SK-N-SH (cell line): ENCODE measurements around the gene ACAD10. TPM values are rescaled to one million over a fixed set of nuclear protein-coding genes. Genes with fewer than 3 reads are reported as not detected.

Source experiments
- CTCF ChIA-PET: fragments of 300-600, 350-600 bp; formaldehyde crosslinking; extraction: SDS; loops from one replicate; lab custom pipeline; 2021; lab: Yijun Ruan, JAX
- POLR2A ChIA-PET: fragments of 350-600 bp; sonication (Branson Sonifier 250); formaldehyde crosslinking; extraction: SDS; loops from one replicate; lab custom pipeline; 2020; ENCODE audit warnings: antibody characterized with exemption, inconsistent platforms; lab: Yijun Ruan, JAX
- DNase-seq: peaks from one replicate; pipeline ENCODE4 v3.0.0; 2012
- H2AFZ ChIP-seq: fragments of 200-600 bp; sonication (generic); 2 replicates; pipeline ENCODE4 v1.8.1; 2016; ENCODE audit warnings: antibody characterized with exemption, mild to moderate bottlenecking, low read depth
- H3F3A ChIP-seq: fragments of 200-600 bp; sonication (generic); replicated peaks from 2 replicates; pipeline ENCODE3; 2016; ENCODE audit warnings: antibody characterized with exemption, mild to moderate bottlenecking; ENCODE audit not compliant: insufficient read depth
- H3K27ac ChIP-seq, 2 experiments: fragments of 200-500 bp in 1 of 2; fragments of 200-600 bp in 1 of 2; sonication (Bioruptor generic) in 1 of 2; sonication (generic), shearing (Covaris generic) in 1 of 2; 2 replicates each; pipeline versions ENCODE4 v1.5.1 to v1.6.1; 2014 to 2016; ENCODE audit warnings: low read depth in 2 of 2, inconsistent platforms in 1 of 2, low read length in 1 of 2, mild to moderate bottlenecking in 1 of 2, mixed read lengths in 1 of 2
- H3K27me3 ChIP-seq: fragments of 200-600 bp; sonication (generic), shearing (Covaris generic); 2 replicates; pipeline ENCODE4 v1.6.1; 2016; ENCODE audit warnings: mixed run types; ENCODE audit not compliant: insufficient read depth
- H3K36me3 ChIP-seq, 2 experiments: fragments of 200-500 bp in 1 of 2; fragments of 200-600 bp in 1 of 2; sonication (Bioruptor generic) in 1 of 2; sonication (generic) in 1 of 2; replicated peaks in 1 of 2; 2 replicates each; pipeline versions ENCODE3 to v1.5.1; 2014 to 2016; ENCODE audit warnings: low read length in 1 of 2, mild to moderate bottlenecking in 1 of 2; ENCODE audit not compliant: insufficient read depth in 2 of 2, control insufficient read depth in 1 of 2
- H3K4me1 ChIP-seq, 2 experiments: fragments of 200-500 bp in 1 of 2; fragments of 200-600 bp in 1 of 2; sonication (Bioruptor generic) in 1 of 2; sonication (generic), shearing (Covaris generic) in 1 of 2; 2 replicates each; pipeline versions ENCODE4 v1.5.1 to v1.6.1; 2014 to 2016; ENCODE audit warnings: low read depth in 1 of 2, low read length in 1 of 2, mixed run types in 1 of 2; ENCODE audit not compliant: insufficient read depth in 2 of 2, control insufficient read depth in 1 of 2
- H3K4me2 ChIP-seq: fragments of 200-600 bp; sonication (generic), shearing (Covaris generic); 2 replicates; pipeline ENCODE4 v1.6.1; 2017; ENCODE audit warnings: mixed run types
- H3K4me3 ChIP-seq, 2 experiments: fragments of 200-500 bp in 1 of 2; fragments of 200-600 bp in 1 of 2; sonication (Bioruptor generic) in 1 of 2; sonication (generic), shearing (Covaris generic) in 1 of 2; 2 replicates each; pipeline versions ENCODE4 v1.5.1 to v1.8.1; 2014 to 2016; ENCODE audit warnings: low read depth in 2 of 2, inconsistent platforms in 1 of 2, low read length in 1 of 2, mild to moderate bottlenecking in 1 of 2, mixed read lengths in 1 of 2, moderate library complexity in 1 of 2
- H3K79me2 ChIP-seq: fragments of 200-600 bp; sonication (generic); 2 replicates; pipeline ENCODE4 v1.8.1; 2017; ENCODE audit warnings: mild to moderate bottlenecking; ENCODE audit not compliant: insufficient read depth
- H3K9ac ChIP-seq: fragments of 200-600 bp; sonication (generic); 2 replicates; pipeline ENCODE4 v1.6.1; 2017; ENCODE audit warnings: mixed run types
- H3K9me2 ChIP-seq: fragments of 200-600 bp; sonication (generic); 2 replicates; pipeline ENCODE4 v1.6.1; 2017; ENCODE audit warnings: mixed run types
- H3K9me3 ChIP-seq: fragments of 200-600 bp; sonication (generic); 2 replicates; pipeline ENCODE4 v1.6.1; 2017; ENCODE audit warnings: mixed run types, mild to moderate bottlenecking, moderate library complexity
- H4K20me1 ChIP-seq: fragments of 200-600 bp; sonication (generic); 2 replicates; pipeline ENCODE4 v1.6.1; 2017; ENCODE audit warnings: mild to moderate bottlenecking, mixed run types; ENCODE audit not compliant: insufficient read depth
- ELF1 ChIP-seq: IDR thresholded peaks from 2 replicates; pipeline ENCODE4 v1.4.0; 2012
- MEF2A ChIP-seq: IDR thresholded peaks from 2 replicates; pipeline ENCODE4 v1.4.0; 2012; ENCODE audit warnings: low read depth, borderline replicate concordance
- PBX3 ChIP-seq: IDR thresholded peaks from 2 replicates; pipeline ENCODE4; 2012
- RAD21 ChIP-seq: IDR thresholded peaks from 2 replicates; pipeline ENCODE4 v1.6.1; 2012; ENCODE audit warnings: mild to moderate bottlenecking, low read length
- RCOR1 ChIP-seq: fragments of 150-350 bp; IDR thresholded peaks from 2 replicates; pipeline ENCODE4 v1.6.1; 2017; ENCODE audit warnings: antibody characterized with exemption, low read length
- SIN3A ChIP-seq: IDR thresholded peaks from 2 replicates; pipeline ENCODE4 v1.6.1; 2012; ENCODE audit warnings: low read depth, mild to moderate bottlenecking, low read length, moderate library complexity, borderline replicate concordance
- TCF12 ChIP-seq: IDR thresholded peaks from 2 replicates; pipeline ENCODE4 v1.4.0; 2012
- YY1 ChIP-seq: IDR thresholded peaks from 2 replicates; pipeline ENCODE4 v1.4.0; 2012; ENCODE audit warnings: low read depth, mild to moderate bottlenecking
- ZBTB33 ChIP-seq: IDR thresholded peaks from 2 replicates; pipeline ENCODE4 v1.4.0; 2012; ENCODE audit warnings: low read depth, borderline replicate concordance
- WGBS: methylation state at CpG from one replicate; pipeline ENCODE4 v1.1.6; 2017; ENCODE audit warnings: low lambda C conversion rate; 5-methylcytosine and 5-hydroxymethylcytosine counted together
- polyA plus RNA-seq, 3 experiments: library from polyadenylated mRNA; depleted of rRNA; stranded (reverse); fragments of >200 nt; gene quantifications; 2 replicates each; pipeline ENCODE4 v1.2.3, GENCODE V29; 2012
- TF ChIP-seq, protein P1 (sequence below): fragments of 200-600 bp; sonication (generic); IDR thresholded peaks from 2 replicates; pipeline ENCODE4 v1.6.1; 2017; ENCODE audit warnings: antibody characterized with exemption, mild to moderate bottlenecking, moderate library complexity
- TF ChIP-seq, protein P2 (sequence below): IDR thresholded peaks from 2 replicates; pipeline ENCODE4 v1.4.0; 2012; ENCODE audit warnings: low read depth
- TF ChIP-seq, protein P3 (sequence below): fragments of 150-350 bp; IDR thresholded peaks from 2 replicates; pipeline ENCODE4 v1.6.1; 2017; ENCODE audit warnings: antibody characterized with exemption, low read length, low read depth, borderline replicate concordance

The ACAD10 gene
- polyA plus RNA-seq, 1 of the 3 experiments (the other 2 are of a cell fraction): 24.6 TPM

GRCh38 chr12:111687255-111687654 is 1.4 kb downstream of the ACAD10 start:
- Histone ChIP-seq H3K27me3 (no peaks in the 10 kb centered on the region), H3K36me3 (peaks cover 5 to 6% of the 10 kb centered on the region in 2 experiments), H3F3A (no peaks in the 10 kb centered on the region), H3K79me2 (peaks cover 67% of the 10 kb centered on the region), H3K4me1 (peaks cover 6 to 16% of the 10 kb centered on the region in 2 experiments; a peak in 2 of 4 replicates), H3K27ac (no peak overlapping the region), H3K9me2 (no peaks in the 10 kb centered on the region), H3K4me2 (peak overlapping the region; percentile 84; the same call in 1 of the 2 replicates), H3K9ac (no peak overlapping the region), H3K4me3 (peak overlapping the region in 1 of 2 experiments; percentile 100; a peak in 2 of 4 replicates), H4K20me1 (0 out of 2 replicates have a peak, but pooled peaks cover 3% of the 10 kb centered on the region), H3K9me3 (no peaks in the 10 kb centered on the region), H2AFZ (no peak overlapping the region)
- ChIA-PET CTCF (interaction anchor here (0.5 to 0.8 kb wide), 2 partner anchors 14 to 119 kb away, joined by 3 to 4 read pairs; no protein-coding TSS in a partner anchor), POLR2A (no interaction called here)
- TF ChIP-seq, protein P1, sequence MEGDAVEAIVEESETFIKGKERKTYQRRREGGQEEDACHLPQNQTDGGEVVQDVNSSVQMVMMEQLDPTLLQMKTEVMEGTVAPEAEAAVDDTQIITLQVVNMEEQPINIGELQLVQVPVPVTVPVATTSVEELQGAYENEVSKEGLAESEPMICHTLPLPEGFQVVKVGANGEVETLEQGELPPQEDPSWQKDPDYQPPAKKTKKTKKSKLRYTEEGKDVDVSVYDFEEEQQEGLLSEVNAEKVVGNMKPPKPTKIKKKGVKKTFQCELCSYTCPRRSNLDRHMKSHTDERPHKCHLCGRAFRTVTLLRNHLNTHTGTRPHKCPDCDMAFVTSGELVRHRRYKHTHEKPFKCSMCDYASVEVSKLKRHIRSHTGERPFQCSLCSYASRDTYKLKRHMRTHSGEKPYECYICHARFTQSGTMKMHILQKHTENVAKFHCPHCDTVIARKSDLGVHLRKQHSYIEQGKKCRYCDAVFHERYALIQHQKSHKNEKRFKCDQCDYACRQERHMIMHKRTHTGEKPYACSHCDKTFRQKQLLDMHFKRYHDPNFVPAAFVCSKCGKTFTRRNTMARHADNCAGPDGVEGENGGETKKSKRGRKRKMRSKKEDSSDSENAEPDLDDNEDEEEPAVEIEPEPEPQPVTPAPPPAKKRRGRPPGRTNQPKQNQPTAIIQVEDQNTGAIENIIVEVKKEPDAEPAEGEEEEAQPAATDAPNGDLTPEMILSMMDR: peak; percentile 22; the same call in 1 of the 2 replicates
- TF ChIP-seq YY1 (no peak), RAD21 (peak; percentile 21; the same call in 1 of the 2 replicates)
- DNase-seq: peak; percentile 27
- WGBS: 53% methylated on average over 2 of the region's 2 CpGs

GRCh38 chr12:111687952-111688351 is 2.1 kb downstream of the ACAD10 start:
- TF ChIP-seq, protein P2, sequence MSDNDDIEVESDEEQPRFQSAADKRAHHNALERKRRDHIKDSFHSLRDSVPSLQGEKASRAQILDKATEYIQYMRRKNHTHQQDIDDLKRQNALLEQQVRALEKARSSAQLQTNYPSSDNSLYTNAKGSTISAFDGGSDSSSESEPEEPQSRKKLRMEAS: no peak
- TF ChIP-seq PBX3 (no peak), ZBTB33 (no peak), TCF12 (no peak), ELF1 (no peak), YY1 (no peak), MEF2A (no peak), SIN3A (no peak), RCOR1 (no peak)
- TF ChIP-seq, protein P3, sequence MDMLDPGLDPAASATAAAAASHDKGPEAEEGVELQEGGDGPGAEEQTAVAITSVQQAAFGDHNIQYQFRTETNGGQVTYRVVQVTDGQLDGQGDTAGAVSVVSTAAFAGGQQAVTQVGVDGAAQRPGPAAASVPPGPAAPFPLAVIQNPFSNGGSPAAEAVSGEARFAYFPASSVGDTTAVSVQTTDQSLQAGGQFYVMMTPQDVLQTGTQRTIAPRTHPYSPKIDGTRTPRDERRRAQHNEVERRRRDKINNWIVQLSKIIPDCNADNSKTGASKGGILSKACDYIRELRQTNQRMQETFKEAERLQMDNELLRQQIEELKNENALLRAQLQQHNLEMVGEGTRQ: no peak
- ChIA-PET CTCF (interaction anchor here (0.5 to 0.8 kb wide), 2 partner anchors 14 to 118 kb away, joined by 3 to 4 read pairs; no protein-coding TSS in a partner anchor), POLR2A (no interaction called here)
- no peak for DNase-seq
- H3K79me2 ChIP-seq: peaks cover 61% of the 10 kb centered on the region
- no peaks in the 10 kb centered on the region for H3K9me3 ChIP-seq
- peaks cover 6 to 16% of the 10 kb centered on the region in 2 experiments; a peak in 2 of 4 replicates for H3K4me1 ChIP-seq
- no peak overlapping the region for H2AFZ ChIP-seq
- no peak overlapping the region for H3K27ac ChIP-seq
- no peak overlapping the region for H3K9ac ChIP-seq
- H3K4me2 ChIP-seq: no peak overlapping the region
- WGBS: 96% methylated on average over 10 of the region's 10 CpGs
- no peaks in the 10 kb centered on the region for H3K27me3 ChIP-seq
- H3F3A ChIP-seq: no peaks in the 10 kb centered on the region
- no peaks in the 10 kb centered on the region for H3K9me2 ChIP-seq
- H3K4me3 ChIP-seq: no peak overlapping the region
- H3K36me3 ChIP-seq: peaks cover 2 to 4% of the 10 kb centered on the region in 2 experiments
- 0 out of 2 replicates have a peak, but pooled peaks cover 3% of the 10 kb centered on the region for H4K20me1 ChIP-seq
